OCI-M1 (cell line): ENCODE measurements around the gene HNF1B.
"Not testable (repeated sequence)": the region's sequence is repeated elsewhere in the genome, so short reads cannot be mapped to it uniquely, and the experiment has no call there.

ENCODE experiments used
- DNase-seq: peaks from one replicate; lab custom pipeline; 2025; lab: John Stamatoyannopoulos, UW

Gene HNF1B

DNA sequence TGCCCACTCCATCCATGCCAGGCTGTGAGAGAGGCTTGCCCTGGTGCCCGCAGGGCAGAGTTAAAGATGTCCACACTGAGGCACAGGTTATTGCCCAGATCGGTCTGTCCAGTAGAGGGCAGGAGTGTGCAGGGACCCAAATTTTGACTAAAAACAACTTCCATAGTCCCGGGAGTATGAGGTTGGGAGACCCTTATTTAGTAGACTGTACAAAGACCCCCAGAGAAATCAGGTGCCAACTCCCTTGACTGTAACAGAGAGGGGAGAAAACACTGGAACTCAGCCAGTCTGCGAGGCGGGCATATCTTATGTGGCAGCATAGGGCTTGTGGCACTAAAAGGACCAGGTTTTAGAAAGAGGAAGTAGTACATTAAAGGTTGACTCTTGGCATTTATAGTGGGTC is 43.4 kb downstream of the HNF1B start:
- DNase-seq = peak; percentile 45

DNA sequence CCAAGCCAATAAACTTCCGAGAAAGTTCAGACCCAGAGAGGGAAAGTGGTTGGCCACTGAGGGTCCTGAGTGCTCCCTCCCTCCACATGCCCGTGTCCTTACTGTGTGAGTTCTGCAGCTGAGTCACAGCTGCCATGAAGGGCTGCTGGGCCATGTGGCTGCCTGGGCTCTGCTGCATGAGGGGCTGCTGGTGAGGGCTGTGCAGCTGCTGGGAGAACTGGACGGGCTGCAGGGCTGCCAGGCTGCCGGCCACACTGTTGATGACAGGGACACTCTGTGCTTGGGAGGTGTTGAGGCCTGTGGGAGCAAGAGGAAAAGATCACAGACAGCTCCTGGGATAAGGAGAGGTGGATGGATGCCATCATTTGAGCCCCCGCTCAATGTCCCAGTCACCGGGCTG is 44.0 kb downstream of the HNF1B start:
- DNase-seq = no peak

DNA sequence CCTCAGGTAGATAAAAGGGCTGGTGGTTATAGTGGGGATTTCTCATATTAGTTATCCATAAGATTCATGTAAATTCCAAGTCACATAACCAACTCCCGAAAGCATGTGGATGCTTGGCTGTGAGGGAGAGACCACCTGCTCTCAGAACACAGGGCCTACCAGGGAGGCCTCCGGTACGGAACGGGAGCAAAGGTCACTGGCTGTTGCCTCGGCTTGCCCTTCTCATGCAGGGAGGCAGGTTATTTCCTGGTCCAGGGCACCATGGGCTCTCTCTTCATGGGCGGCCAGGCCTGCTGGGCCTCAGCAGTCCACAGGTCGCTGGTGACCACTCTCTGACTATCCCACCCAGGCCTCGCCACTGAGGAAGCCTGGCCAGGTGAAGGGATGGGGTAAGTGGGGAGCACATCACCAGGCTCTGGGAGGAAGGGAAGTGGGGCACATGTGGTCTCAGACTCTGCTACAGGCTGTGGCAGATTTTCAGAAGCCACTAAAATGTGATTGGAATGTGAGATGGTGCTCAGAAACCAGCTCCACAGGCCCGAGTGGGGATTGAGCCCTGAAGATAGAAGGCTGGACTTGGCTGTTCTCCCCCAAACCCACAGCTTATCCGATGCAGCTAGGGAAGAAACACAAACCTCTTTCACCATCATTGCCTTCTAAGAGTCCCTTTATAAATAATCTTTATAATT is 45.4 kb downstream of the HNF1B start:
- no peak for DNase-seq

DNA sequence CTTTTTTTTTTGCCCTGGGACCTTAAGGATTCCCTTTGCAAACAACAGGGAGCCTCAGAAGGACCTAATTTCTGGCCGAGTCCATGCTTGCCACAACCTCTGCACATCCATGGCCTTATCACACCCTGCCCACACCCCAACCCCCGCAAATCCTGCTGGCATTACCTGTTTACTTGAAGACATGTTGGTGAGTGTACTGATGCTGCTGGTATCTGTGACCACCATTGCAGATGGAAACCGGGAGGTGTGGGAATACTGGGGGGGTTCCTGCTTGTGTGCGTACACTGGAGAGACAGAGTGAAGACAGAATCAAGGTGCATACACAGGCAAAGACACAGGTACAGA is 46.0 kb downstream of the HNF1B start:
- DNase-seq = no peak

DNA sequence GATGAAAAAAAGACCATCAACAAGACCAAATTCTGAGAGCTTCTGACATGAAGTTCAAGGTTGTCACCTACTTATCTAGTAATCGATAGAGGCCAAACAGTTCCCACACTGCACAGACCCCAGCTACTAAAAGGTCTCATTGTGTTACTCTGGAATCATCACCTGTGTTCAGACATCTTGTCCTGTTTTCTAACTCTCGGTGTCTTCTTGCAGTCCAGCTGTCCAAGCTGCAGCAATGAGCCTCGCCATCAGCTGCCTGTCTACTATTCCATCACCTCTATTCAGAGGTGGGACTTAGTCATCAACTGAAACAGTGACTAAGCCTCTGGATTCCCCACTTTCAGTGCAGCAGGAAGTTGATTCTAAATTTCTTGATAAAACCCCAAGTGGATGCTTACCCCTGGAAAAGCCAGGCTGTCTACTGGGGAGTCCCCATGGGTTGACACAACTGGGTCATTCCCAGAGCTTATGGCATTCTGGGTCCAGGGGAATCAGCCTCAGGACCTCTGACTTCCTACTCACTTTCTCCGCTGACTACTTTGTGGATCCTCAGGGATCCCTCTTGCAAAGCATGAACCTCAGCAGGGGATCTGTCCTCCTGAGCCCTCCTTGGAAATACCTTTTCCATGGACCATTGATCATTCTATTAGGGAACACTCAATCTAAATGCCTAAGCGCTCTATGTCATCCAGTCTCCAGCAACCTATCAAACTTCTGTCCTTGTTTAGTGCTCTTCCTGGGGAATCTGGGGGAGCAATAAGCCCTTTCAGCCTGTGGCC is 46.5 kb downstream of the HNF1B start:
- no peak for DNase-seq

DNA sequence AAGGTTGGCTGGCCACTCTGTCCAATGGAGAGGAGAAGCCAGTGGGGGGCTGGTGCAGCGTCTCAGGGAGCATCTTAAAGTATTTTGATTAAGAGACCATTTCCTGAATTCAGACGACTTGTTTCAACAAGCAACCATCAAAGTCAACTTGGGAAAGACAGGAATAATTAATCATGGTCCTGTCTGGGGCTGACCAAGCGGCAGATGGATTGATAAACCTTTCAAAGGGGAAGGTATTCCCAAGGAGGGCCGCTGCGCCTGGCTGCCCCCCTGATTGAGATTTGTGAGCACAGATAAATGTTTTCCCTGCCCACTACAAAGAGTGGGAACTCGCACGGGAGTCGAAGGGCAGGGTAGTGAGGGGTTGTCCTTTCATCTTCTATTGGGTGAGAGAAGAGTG is 47.5 kb downstream of the HNF1B start:
- DNase-seq = no peak

DNA sequence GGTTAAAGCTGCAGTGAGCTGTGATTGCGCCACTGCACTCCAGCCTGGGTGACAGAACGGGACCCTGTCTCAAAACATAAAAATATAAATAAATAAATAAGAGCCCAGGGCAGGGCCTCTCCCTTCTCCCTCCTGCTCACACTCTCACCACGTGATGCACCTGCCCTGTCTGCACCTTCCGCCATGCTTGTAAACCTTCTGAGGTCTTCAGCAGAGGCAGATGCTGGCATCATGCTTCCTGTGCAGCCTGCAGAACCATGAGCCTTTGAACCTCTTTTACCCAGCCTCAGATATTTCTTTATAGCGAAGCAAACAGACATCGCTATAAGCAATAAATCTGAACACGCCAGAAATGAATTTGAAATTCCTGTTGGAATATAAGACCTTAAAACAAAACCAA is 48.5 kb downstream of the HNF1B start:
- DNase-seq = no peak

DNA sequence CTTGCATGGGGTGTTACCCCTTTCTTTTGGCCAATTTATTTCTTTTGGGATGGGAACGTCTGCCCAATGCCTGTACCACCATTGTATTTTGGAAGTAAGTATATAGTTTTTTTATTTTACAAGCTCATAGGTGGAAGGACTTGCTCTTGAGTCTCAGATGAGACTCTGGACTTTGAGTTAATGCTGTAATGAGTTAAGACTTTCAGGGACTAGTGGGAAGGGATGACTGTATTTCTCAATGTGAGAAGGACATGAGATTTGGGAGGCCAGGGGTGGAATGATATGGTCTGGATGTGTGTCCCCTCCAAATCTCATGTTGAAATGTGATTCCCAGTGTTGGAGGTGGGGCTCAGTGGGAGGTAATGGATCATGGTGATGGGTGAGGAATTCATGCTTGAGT is 49.1 kb downstream of the HNF1B start:
- no peak for DNase-seq

DNA sequence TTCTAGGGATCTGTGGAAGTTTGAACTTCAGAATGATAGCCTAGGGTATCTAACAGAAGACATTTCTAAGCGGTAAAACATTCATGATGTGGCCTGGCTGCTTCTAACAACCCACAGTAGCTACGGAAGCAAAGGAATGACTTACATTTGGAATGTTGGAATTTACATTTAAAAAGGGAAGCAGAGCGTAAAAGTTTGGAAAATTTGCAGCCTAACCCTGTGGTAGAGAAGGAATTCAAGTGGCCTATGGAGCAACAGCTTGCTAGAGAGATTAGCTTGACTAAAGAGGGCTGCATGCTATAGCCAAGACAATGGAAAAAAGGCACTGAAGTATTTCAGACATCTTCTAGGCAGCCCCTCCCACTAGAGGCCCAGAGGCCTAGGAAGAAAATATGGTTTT is 50.1 kb downstream of the HNF1B start:
- no peak for DNase-seq

DNA sequence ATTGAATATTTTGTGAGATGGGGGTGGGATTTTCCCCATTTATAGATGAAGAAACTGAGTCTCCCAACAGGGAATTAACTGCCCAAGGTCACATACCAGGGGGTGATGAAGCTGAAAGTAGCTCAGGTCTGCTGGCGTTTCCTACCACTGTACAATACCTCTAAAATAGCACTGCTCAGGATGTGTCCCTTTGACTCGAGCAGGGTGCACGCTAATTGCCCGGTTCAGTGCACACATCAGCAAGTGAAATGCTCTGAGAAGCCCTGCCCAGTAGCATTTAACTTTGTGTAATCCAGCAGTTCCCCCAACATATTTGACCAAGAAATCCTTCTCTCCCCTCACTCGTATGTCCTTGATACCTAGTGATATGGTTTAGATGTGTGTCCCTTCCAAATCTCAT is 51.5 kb downstream of the HNF1B start:
- DNase-seq = no peak

DNA sequence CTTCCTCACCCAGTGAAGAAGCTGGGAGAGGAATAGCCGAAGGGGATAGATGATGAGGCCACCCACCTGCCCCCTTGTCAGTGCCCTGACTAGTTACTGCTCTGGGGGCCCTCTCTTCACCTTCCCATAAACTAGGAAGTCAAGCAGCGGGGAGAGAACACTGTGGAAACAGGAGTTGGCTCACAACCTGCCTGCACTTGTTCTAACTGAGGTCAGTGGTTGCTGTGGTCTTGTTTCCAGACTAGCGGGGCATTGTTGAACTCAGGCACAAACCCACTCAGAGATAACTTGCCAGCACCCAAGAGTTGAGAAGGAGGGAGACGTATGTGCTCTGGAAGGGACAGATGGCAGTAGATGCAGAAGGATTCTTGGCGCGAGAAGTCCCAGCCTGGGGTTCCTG is 53.1 kb downstream of the HNF1B start:
- DNase-seq = no peak

DNA sequence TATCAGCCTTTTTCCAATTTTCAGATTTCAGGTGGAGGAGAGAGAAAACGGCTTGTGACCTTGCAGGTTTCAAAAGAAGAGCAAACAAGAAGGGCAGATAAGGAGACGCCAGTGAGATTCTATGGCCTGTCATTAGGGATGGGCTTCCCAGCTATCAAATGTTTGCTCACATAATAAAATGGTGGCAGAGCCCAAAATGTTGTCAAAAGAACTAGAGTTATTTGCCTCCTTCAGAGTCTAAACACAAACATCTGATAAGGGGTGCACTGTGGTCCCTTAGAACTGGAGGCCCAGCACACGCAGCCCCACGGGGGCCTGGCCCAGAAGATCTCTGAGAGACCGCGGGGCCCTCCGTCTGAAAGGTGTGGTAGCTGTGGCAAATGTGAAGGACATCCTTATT is 55.5 kb downstream of the HNF1B start:
- DNase-seq = no peak

DNA sequence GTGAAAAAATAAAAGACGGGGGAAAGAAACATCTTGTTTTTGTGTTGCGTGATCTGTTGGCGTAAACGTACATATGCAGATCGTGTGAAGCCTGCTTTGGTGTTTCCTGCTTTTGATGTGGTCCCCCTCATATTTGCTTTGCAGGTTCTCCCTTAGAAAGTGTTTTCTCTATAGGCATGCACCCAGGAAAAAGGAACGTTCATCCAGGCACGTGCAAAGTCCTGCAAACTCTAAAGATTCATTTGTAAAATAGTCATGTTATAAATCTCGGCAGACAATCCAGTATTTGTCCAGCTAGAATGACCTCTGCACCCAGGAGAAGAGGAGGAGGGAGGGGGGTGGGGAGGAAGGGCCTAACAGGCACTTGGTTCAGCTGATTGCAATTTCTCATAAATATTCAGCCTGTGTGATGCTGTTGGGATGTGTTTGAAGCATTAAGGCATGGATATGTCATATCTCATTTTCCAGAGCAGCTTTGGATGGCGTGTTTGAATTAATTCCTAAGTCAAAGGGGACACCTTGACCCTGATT is 61.3 kb downstream of the HNF1B start:
- DNase-seq = no peak

DNA sequence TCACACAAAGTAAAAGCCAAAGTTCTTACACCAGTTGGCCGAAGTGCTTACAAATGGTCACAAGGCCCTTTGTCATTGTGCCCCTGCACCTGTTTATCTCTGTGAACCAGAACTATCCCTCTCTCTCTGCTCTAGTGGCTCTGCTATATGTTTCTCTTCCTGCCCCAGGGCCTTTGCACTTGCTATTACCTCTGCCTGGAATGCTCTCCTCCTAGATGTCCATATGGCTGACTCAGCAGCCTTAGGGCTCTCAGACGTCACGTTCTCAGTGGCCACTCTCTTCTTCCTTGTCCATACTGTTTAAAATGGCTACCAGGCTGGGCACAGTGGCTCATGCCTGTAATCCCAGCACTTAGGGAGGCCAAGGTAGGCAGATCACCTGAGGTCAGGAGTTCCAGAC is 62.9 kb downstream of the HNF1B start:
- no peak for DNase-seq

DNA sequence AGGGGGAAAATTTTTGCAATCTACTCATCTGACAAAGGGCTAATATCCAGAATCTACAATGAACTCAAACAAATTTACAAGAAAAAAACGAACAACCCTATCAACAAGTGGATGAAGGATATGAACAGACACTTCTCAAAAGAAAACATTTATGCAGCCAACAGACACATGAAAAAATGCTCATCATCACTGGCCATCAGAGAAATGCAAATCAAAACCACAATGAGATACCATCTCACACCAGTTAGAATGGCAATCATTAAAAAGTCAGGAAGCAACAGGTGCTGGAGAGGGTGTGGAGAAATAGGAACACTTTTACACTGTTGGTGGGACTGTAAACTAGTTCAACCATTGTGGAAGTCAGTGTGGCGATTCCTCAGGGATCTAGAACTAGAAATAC is 64.9 kb downstream of the HNF1B start:
- not testable (repeated sequence) for DNase-seq

DNA sequence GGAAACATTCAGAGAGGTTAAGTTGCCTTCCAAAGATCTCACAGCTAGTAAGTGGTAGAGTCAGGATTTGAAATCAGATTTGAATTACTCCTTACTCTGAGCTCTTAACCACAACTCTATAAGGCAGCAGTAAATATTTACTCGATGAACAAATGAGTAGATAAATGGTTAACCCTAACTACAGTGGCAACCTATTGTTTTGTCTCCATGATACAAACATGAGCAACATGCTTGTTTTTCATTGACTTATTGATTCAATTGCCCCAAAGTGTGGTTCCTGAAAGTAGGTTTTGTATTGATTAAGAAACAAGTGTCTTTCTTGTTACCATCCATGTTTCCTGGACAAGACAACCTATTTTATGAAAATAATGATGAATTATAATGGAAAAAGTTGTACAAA is 66.8 kb downstream of the HNF1B start:
- no peak for DNase-seq

DNA sequence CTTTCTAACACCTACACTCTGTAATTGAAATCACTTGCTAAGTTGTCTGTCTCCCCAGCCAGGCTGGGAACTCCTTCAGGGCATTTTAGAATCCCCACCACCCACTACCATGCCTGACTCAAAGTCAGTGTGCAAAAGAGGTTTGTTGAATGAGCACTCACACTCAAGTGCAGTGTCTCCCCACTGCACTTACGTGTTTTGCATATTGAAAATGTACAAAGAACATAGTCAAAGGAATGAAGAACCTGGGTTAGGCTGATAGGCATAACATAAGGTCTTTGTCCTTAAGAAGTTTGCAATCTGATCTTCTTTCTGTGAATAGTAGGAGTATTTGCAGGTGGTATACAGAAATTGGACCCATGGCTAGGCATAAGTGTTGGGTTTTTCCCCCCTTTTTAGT is 67.8 kb downstream of the HNF1B start:
- no peak for DNase-seq

DNA sequence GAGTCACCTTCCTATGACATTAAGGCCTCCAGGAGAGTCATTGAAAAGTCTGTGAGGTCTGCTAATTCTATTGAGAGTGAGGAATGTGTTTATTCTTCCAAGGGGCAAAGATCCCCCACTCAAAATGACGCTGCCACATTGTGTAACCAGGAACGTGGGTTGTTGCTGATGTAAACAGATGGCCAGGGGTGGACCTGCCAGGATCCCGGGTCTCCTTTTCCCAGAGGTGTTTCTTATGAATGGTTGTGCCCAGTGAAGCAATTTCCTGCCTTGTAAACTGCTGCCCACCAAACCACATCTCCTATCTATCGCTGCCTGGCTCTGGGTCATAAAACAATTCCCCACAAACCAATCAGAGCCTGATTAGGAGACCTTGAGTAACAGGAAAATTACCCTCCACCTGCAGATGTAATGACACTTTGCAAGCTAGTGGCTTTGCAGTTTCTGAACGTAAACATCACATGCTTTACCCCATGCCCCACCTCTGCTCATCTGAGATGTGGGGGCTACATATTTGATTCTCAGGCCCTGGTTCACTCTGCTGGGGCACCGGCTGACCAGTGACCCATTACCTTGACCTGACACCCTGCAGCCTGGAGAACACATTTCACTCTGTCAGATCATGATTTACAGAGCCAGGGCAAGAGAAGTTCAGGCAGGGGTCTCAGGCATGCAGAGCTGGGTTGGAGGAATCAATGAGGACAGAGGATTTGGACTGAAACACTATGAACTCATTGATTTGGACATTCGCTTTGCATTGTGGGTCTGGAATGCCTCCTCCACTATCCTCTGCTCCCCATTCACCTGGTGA is 68.5 kb downstream of the HNF1B start:
- no peak for DNase-seq

DNA sequence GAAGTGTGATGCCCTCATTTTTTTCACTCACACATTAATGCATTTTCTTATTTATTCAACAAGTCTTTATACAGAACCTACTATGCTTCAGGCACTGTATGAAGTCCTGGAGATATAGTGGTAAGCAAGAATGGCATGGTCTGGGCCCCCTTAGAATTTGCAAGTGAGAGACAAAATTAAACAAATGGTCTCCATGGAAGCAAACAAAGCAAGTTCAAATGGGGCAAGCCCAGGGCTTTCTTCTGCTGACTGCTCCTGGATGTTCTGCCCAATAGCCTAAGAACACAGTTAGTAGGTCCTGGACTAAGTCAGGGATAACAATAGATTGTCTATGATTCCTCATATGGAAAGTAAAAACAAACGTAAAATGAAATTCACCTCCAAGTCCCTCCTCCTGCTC is 70.3 kb downstream of the HNF1B start:
- no peak for DNase-seq

DNA sequence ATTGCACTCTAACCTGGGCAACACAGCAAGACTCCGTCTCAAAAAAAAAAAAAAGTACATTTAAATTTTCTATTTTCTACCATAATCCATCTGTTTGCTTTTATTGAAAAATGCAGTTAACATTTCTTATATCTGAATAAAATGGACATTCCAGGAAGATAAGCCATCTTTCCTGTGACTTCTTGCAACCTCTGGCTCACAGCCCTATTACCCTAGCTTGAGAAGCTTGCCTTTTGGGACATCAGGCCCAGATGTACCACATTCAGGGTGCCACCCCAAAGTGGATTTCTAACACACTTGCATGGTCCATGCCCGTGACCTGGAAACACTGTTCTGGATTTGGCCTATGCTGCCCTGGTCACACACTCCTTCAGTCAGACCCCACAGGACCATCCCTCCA is 71.5 kb downstream of the HNF1B start:
- DNase-seq = no peak

DNA sequence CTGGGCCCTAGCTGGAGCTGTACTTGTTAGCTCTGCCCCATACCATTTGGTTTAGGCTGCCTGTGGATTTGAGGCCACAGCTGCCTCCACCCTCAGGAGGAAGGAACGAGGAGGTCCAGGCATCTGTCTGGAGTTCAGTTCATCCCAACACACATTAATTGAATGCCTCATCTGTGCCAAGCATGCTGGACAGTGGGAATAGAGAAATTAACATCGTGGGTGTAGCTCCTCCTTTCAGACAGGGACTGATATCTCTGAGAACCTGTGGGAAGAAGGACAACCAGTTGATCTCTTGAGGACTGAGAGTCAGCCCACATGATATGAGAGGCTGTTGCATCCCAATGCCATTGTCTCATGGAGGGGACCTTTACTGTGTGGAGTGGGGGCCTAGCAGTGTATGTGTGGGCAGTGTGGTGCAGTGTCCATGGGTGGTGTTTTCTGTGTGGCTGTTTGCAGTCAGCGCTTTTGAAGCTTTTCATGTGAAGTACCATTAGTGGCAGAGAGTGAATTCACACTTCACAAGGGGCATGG is 72.2 kb downstream of the HNF1B start:
- DNase-seq = no peak

DNA sequence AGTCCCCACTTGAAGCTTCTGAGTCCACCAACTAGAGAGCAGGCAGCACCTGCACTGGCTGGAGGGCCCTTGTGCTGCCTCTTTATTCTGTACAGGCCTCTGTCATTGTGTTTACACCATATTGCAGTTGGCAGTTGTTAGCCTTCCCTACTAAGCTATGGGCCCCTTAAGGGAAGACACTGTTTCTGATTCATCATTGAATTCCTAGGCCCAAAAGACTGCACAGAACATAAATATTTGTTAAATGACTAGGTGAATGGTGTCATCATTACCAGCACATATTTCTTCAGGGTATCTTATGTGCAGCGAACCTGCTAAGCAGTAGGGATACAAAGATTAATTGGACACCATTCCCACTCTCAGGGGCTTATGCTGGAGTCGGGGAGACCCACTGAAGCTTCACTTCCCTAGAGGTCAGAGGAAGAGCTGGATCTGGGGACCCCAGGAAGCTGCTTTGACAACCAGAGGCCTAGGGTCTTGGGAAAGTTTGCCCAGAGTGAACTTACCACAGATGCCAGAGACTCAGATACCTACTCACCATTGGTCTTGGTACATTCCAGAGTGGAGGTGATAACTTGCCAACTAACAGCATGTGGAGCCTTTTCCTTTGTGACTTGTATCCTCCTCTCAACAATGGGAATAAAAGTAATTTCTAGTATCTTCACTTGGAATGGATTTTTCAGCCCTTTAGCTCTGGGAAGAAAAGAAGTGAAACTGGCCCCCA is 72.9 kb downstream of the HNF1B start:
- no peak for DNase-seq
